K562 (cell line): ENCODE measurements around the gene COL5A1. TPM values are rescaled to one million over a fixed set of nuclear protein-coding genes. Genes with fewer than 3 reads are reported as not detected.

ENCODE experiments used
- ATAC-seq: fragments of 200-7000 bp; cut with Tn5 transposase; 3 replicates; pipeline ENCODE4 v1.9.1; 2020; ENCODE audit warnings: moderate library complexity
- BruUV-seq: library from RNA; stranded (reverse); fragments of 400-500 nt; replicated peaks from 2 replicates; lab custom pipeline; 2021; lab: Mats Ljungman, UMichigan
- CTCF ChIA-PET: fragments of 300-600 bp; formaldehyde crosslinking; extraction: SDS; loops from one replicate; lab custom pipeline; 2021; ENCODE audit warnings: low intra/inter-chr PET ratio; lab: Yijun Ruan, JAX
- POLR2A ChIA-PET: fragments of 300-600, 350-650 bp; sonication (Branson Sonifier 250); formaldehyde crosslinking; extraction: SDS; loops from one replicate; lab custom pipeline; 2021; ENCODE audit warnings: antibody characterized with exemption, inconsistent platforms; lab: Yijun Ruan, JAX
- DNase-seq, 4 experiments: peaks; one replicate each; pipeline versions ENCODE4 v3.0.0 to v3.0.0-alpha.2; 2011 to 2018; ENCODE audit warnings: low spot score in 3 of 4, mixed read lengths in 3 of 4; ENCODE audit errors: extremely low read depth in 1 of 4
- FAIRE-seq: peaks from 2 replicates; lab custom pipeline; 2011; peaks lifted over from hg19 to GRCh38; lab: Jason Lieb, UNC
- H2AFZ ChIP-seq: 2 replicates; pipeline ENCODE4 v1.6.0; 2011; ENCODE audit warnings: low read depth, low read length, control low read depth, inconsistent platforms
- H3K27ac ChIP-seq: fragments of 200-600 bp; 3 replicates; pipeline ENCODE4 v1.8.0; 2011; ENCODE audit warnings: low read depth, mild to moderate bottlenecking, control low read depth, inconsistent platforms, low read length, moderate library complexity, mixed read lengths; ENCODE audit errors: extremely low read depth
- H3K27me3 ChIP-seq, 2 experiments: fragments of 300-600 bp in 1 of 2; 2 replicates in 1 of 2; 3 replicates in 1 of 2; pipeline versions ENCODE4 v1.6.0 to v1.8.0; 2011; ENCODE audit warnings: inconsistent platforms in 2 of 2, low read length in 2 of 2, mild to moderate bottlenecking in 1 of 2, mixed read lengths in 1 of 2, moderate library complexity in 1 of 2; ENCODE audit not compliant: control insufficient read depth in 2 of 2, insufficient read depth in 2 of 2
- H3K36me3 ChIP-seq: fragments of 300-600 bp; 3 replicates; pipeline ENCODE4 v1.8.0; 2011; ENCODE audit warnings: mild to moderate bottlenecking, low read length, inconsistent platforms; ENCODE audit not compliant: control insufficient read depth, insufficient read depth
- H3K4me1 ChIP-seq, 2 experiments: fragments of 200-600 bp in 1 of 2; replicated peaks in 1 of 2; 2 replicates in 1 of 2; 3 replicates in 1 of 2; pipeline versions ENCODE4 v1.5.1 to v1.8.0; 2011; ENCODE audit warnings: inconsistent platforms in 2 of 2, low read length in 2 of 2, mild to moderate bottlenecking in 1 of 2, mixed read lengths in 1 of 2, moderate library complexity in 1 of 2; ENCODE audit not compliant: control insufficient read depth in 2 of 2, insufficient read depth in 2 of 2
- H3K4me2 ChIP-seq: 2 replicates; pipeline ENCODE4 v1.6.1; 2011; ENCODE audit warnings: low read length, control low read depth, inconsistent platforms, mixed read lengths; ENCODE audit not compliant: insufficient read depth
- H3K4me3 ChIP-seq: fragments of 200-600 bp; sonication (generic), shearing (Covaris generic); 2 replicates; pipeline ENCODE4 v1.5.1; 2016; ENCODE audit warnings: control low read depth, inconsistent platforms
- H3K79me2 ChIP-seq: fragments of 200-600 bp; 3 replicates; pipeline ENCODE4 v1.8.0; 2011; ENCODE audit warnings: low read length, inconsistent platforms; ENCODE audit not compliant: control insufficient read depth, insufficient read depth
- H3K9ac ChIP-seq, 2 experiments: 2 replicates each; pipeline versions ENCODE4 v1.6.0 to v1.6.1; 2011; ENCODE audit warnings: low read depth in 2 of 2, low read length in 2 of 2, control low read depth in 1 of 2, inconsistent platforms in 1 of 2, mild to moderate bottlenecking in 1 of 2, mixed read lengths in 1 of 2; ENCODE audit not compliant: insufficient read depth in 1 of 2
- H3K9me1 ChIP-seq: one replicate; pipeline ENCODE4 v1.6.0; 2011; ENCODE audit warnings: inconsistent platforms, mild to moderate bottlenecking, low read length, moderate library complexity; ENCODE audit not compliant: control insufficient read depth, insufficient read depth
- H3K9me3 ChIP-seq: replicated peaks from 2 replicates; pipeline ENCODE4 v1.5.1; 2011; ENCODE audit warnings: low read depth, low read length, inconsistent platforms; ENCODE audit not compliant: control insufficient read depth, insufficient read depth
- H4K20me1 ChIP-seq: replicated peaks from 2 replicates; pipeline ENCODE4 v1.6.1; 2011; ENCODE audit warnings: low read length, inconsistent platforms, mixed read lengths; ENCODE audit not compliant: control insufficient read depth, insufficient read depth
- BCOR ChIP-seq: fragments of 450-650 bp; IDR thresholded peaks from 2 replicates; pipeline ENCODE4 v1.6.1; 2016
- ID3 ChIP-seq, 2 experiments: fragments of 250-450 bp in 1 of 2; fragments of 450-650 bp in 1 of 2; sonication (Bioruptor Pico) in 1 of 2; IDR thresholded peaks; 2 replicates each; pipeline versions ENCODE4 v1.6.1 to v1.8.0; 2016 to 2021; ENCODE audit warnings: mild to moderate bottlenecking in 2 of 2, moderate library complexity in 2 of 2, missing compliant biosample characterization in 1 of 2, missing genetic modification characterization in 1 of 2
- OTX1 ChIP-seq: fragments of 450-650 bp; formaldehyde crosslinking; IDR thresholded peaks from 2 replicates; pipeline ENCODE4 v1.4.0; 2022; ENCODE audit warnings: mild to moderate bottlenecking
- PCBP2 ChIP-seq: fragments of 200-400 bp; formaldehyde crosslinking; IDR thresholded peaks from 2 replicates; pipeline ENCODE4 v1.6.1; 2018; ENCODE audit warnings: low read length, low read depth, mild to moderate bottlenecking, moderate library complexity; ENCODE audit not compliant: poor library complexity, severe bottlenecking
- SMARCB1 ChIP-seq: IDR thresholded peaks from 2 replicates; pipeline ENCODE4 v1.6.1; 2011; ENCODE audit warnings: improper control_type of control experiment, low read depth; ENCODE audit not compliant: insufficient read length
- SP1 ChIP-seq: sonication (generic); formaldehyde crosslinking; IDR thresholded peaks from 2 replicates; pipeline ENCODE4 v1.8.1; 2022; ENCODE audit warnings: mild to moderate bottlenecking, missing genetic modification reagents
- ZFP1 ChIP-seq: fragments of 450-650 bp; formaldehyde crosslinking; IDR thresholded peaks from 2 replicates; pipeline ENCODE4 v1.4.0; 2020; ENCODE audit warnings: mild to moderate bottlenecking, mixed read lengths
- ZNF121 ChIP-seq: sonication (generic); formaldehyde crosslinking; conservative IDR thresholded peaks from 2 replicates; pipeline ENCODE4 v1.8.0; 2022; ENCODE audit warnings: missing genetic modification reagents
- WGBS: fragments of 100-300 bp; shearing (Covaris generic); methylation state at CpG from one replicate; pipeline ENCODE4 v1.1.6; 2016; ENCODE audit warnings: low coverage, mixed read lengths; ENCODE audit not compliant: insufficient coverage; ENCODE audit errors: missing lambda C conversion rate; 5-methylcytosine and 5-hydroxymethylcytosine counted together
- in situ Hi-C: fragments of 300-500 bp; cut with MboI; formaldehyde crosslinking; loops from 4 replicates; pipeline ENCODE4 v1.15.0; 2018; ENCODE audit warnings: inconsistent platforms, mixed read lengths
- intact Hi-C: fragments of 100-400 bp; cut with micrococcal nuclease; formaldehyde crosslinking; loops from 2 replicates; pipeline ENCODE4 v1.14.2; 2022
- polyA plus RNA-seq, 8 experiments: library from polyadenylated mRNA; depleted of rRNA in 4 of 8; stranded (reverse) in 5 of 8; unstranded in 3 of 8; fragments of >200 nt; fragmentation: Nextera tagmentation in 2 of 8; fragmentation: Illumina TruSeq in 1 of 8; extraction: Ambion mirVana in 2 of 8; extraction: Trizol in 1 of 8; gene quantifications; 2 replicates each; pipeline versions ENCODE4 v1.2.1 to v1.2.3, GENCODE V29; 2011 to 2014; ENCODE audit warnings: inconsistent platforms in 1 of 8, missing spikeins in 1 of 8
- total RNA-seq, 7 experiments: library from RNA; depleted of rRNA in 6 of 7; stranded (reverse); fragments of >200 nt in 6 of 7; fragmentation: Illumina TruSeq in 2 of 7; extraction: Trizol in 2 of 7; gene quantifications; 2 replicates each; pipeline versions ENCODE4 v1.2.1 to v1.2.3, GENCODE V29; 2011 to 2021; ENCODE audit warnings: low replicate concordance in 1 of 7

COL5A1 gene
- total and polyA plus RNA-seq, 9 of the 15 experiments (the other 6 are each of a cell fraction or from before 2014, with no cell fraction given): under 0.01 to 0.13 (median 0.04) TPM; not detected in 6

GRCh38 chr9:134694368-134694665 lies 52.7 kb downstream of the COL5A1 start (continued):
- TF ChIP-seq ZFP1 (CRISPR knock-in tag) (no peak), PCBP2 (no peak)
- TF ChIP-seq, all 486 proteins: peak for 0

GRCh38 chr9:134694714-134695113 lies 53.1 kb downstream of the COL5A1 start:
- WGBS: 2% methylated on average over 11 of the region's 12 CpGs
- no TSS peak for BruUV-seq
- ATAC-seq (no peak), FAIRE-seq (no peak), DNase-seq (no peak)
- in situ Hi-C loops: loop anchor here (10.0 kb wide), 1 partner anchor 290 kb away; no protein-coding TSS in a partner anchor
- CTCF ChIA-PET: no interaction called here
- Histone ChIP-seq H3K27ac (no peak overlapping the region), H3K9me1 (peaks cover 4% of the 10 kb centered on the region), H3K36me3 (no peaks in the 10 kb centered on the region), H3K9me3 (no peaks in the 10 kb centered on the region), H3K4me2 (no peak overlapping the region), H3K4me1 (peaks cover 0 to 10% of the 10 kb centered on the region in 2 experiments; a peak in 2 of 5 replicates), H3K4me3 (no peak overlapping the region), H4K20me1 (peaks cover 5% of the 10 kb centered on the region), H3K79me2 (no peaks in the 10 kb centered on the region), H3K9ac (no peak overlapping the region), H3K27me3 (peaks cover 3 to 49% of the 10 kb centered on the region in 2 experiments; a peak in 3 of 5 replicates), H2AFZ (no peak overlapping the region)
- intact Hi-C loops: loop anchor here (10.0 kb wide), 1 partner anchor 720 kb away; no protein-coding TSS in a partner anchor
- no peak for TF ChIP-seq ZNF121 (CRISPR knock-in tag)
- TF ChIP-seq SMARCB1: no peak
- no peak for TF ChIP-seq OTX1 (CRISPR knock-in tag)
- no peak for TF ChIP-seq BCOR
- no peak for TF ChIP-seq SP1 (CRISPR knock-in tag)
- no peak for TF ChIP-seq ZFP1 (CRISPR knock-in tag)
- no peak for TF ChIP-seq ID3 (CRISPR knock-in tag; IDR thresholded peaks at IDR 0.05)
- TF ChIP-seq ID3 (tag; IDR thresholded peaks at IDR 0.05): no peak
- POLR2A ChIA-PET: no interaction called here
